ENCODE measurements around the gene CDH5.
"Not testable (repeated sequence)": the region's sequence is repeated elsewhere in the genome, so short reads cannot be mapped to it uniquely, and the experiment has no call there.

The CDH5 gene

DNA sequence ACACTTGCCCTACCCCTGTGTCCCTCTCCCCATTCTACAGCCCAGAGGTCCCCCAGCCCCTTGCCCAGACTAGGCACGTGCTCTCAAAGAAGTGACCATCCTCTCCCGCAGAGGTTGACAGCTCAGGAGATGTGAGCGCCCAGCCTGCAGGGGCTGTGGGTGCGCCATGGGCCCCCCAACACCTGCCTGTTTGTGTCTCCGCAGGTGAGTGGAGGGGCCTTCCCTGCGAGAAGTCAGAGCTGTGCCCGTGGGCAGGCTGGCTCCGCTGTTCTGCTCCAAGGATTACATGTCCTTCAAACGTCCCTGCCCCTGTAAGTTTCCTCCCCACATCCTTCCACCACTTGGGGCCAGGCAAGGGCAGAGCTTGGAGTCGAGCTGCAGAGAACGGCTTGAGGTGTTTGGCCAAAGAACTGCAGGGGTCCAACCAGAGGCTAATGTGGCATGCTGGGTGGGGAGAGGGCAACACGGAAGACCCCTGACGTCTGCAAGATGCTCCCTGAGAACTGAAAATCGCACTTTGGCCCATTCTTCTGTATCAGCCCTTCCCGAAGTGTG is 71.0 kb downstream of the CDH5 start:
- DNase-seq (ENCODE audit: low read depth in 2 of 2): no peak

DNA sequence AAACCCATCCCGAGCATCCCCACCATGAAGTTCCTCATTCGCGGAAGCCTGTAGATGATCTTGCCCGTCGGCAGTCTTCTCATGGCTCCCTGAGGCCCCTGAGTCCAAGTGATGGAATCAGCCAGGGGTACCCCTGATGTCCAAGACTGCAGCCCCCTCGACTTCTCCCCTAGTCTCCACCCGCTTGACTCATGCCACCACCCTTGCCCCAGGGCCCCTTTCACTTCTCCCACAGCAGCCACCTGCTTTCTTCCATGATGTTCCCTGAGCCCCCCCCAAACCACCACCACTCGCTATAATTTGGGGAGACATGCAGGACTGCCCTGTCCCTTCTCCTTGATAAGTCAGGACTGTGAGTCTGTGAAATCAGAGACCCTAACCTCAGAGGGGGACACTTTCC is 72.0 kb downstream of the CDH5 start:
- no peak for DNase-seq (ENCODE audit: low read depth in 2 of 2)

DNA sequence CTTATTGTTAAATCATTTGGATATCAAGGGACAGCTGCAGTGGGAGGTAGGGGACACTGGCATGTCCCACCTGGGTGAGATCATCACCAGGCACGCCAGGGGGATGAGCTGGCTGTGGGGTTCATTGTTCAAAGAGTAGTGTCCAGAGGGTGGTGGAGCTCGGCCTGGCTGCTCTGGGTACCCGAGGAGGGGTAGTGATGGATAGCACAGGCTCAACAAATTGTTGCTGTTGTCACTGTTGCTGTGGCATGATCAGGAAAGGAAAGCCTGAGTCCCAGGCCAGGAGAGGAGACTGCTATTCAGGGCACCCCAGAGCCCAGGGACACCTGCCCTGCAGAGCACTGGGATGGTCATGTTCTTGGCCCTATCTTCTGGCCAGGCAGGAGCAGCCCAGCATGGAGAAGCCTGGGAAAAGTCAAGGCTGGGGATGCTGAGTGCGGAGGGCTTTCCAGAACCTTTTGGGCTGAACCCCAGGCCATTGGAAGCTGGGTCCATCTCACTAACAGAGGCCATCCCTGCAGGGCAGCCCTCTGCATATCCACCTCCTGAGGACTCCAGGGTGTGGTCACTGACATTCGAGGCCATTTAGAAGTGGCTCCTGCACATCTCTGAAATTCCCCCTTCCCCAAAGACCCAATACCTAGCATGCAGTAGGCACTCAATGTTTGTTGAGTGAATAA is 72.7 kb downstream of the CDH5 start:
- no peak for DNase-seq (ENCODE audit: low read depth in 2 of 2)

DNA sequence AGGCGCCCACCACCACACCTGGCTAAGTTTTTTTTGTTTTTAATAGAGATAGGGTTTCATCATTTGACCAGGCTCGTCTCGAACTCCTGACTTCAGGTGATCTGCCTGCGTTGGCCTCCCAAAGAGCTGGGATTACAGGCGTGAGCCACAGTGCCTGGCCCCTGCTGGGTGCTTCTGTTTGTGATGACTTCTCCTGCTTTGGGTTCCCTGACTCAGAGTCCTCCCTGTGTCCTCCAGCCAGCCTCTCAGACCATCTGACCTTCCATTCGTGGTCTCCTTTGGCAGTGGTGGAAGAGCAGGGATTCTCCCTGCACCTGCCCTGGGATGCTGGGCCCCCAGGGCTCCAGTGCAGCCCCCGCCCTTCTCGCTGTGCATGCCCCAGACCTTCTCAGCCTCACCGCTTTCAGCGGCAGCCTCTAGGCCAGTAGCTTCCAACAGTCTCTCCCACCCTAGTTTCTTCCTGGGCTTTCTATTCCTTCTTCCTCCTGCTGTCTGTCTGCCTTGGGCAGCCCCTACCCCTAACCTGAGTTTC is 73.8 kb downstream of the CDH5 start:
- DNase-seq (ENCODE audit: low read depth in 2 of 2): no peak

DNA sequence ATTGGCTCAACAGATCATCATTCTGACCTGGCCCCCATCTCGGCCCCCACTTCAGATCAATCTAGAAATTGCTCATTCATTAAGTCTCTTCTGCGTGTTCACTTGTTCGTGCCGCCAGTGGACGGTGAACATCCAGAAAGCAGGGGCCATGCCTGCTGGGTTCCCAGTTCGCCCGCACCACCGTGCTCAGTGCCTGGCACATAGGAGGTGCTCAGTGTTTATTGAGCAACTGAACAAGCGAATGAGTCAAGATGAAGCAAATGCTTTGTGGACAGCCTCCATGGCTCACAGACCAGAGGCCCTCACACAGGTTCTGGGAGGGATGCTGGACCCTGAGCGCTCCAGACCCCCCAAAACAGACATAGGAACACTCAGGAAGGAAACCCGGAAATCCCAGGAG is 74.5 kb downstream of the CDH5 start:
- no peak for DNase-seq (ENCODE audit: low read depth in 2 of 2)

DNA sequence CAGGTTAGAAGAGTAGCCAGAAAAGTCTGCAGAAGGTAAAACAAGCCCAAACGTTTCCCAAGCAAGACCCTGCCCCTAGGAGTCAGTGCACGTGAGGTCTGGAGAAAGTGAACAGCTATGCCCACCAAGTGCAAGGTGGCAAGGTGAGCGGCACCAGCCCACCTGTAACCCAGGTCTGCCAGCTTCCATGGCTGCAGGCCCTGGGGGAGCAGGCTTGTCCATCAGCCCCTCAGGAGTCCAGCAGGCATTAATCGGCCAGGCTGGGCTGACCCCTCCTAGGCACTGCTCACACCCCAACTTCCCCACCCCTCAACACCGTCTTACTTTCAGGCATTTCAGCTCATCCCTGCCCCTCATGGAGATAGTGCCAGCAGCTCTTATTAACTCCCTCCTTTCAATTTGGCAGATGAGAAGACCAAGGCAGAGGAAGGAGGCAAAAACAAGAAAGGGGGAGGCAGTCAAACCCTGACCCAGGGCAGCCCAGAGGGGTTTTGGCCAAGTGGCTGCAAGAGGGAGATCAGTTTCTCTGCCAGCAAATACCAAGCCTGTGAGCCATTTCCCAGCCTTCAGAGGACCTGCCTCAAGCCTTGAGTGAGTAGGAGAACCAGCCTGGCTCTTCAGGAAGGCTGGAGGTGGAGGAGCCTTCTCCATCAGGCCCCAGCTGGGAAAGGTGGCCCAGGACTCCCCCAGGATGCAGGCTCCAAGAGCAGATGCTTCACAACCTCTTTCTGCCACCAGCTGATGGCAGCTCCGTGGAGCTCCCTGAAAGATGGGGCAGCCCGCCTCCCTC is 75.3 kb downstream of the CDH5 start:
- no peak for DNase-seq (ENCODE audit: low read depth in 2 of 2)

DNA sequence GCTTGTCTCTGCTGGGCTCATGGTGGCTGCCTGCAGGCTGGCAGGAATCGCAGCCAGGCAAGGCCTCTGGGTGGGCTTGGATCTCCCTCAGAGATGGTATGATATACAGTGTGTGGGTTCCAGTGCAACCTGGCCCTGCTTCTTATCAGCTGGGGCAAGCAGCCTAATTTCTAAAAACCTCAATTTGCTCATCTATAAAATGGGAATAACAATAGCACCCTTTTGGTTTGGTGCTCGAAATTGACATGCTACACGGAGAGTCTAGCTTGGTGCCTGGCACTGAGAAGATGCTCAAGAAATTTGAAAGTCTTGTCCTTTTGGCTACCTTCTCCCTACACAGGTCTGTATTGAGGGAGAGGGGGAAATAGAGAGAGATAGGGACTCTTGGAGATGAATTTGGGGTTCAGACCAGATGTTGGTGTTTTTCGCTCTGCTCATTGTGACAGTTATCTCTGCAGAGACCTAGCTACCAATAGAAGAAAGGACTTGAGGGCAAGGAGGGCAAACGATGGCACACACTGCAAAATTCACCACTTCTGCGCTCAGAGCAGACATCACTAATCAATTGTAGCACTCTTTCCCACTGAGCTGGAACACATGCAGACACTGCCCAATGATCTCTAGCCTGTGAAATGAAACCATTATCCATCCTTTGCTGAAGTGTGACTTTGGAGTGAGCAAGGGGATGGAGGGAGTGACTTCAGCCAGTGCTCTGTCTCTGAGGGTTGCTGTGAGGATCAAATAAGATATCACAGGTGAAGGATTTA is 76.2 kb downstream of the CDH5 start:
- no peak for DNase-seq (ENCODE audit: low read depth in 2 of 2)

DNA sequence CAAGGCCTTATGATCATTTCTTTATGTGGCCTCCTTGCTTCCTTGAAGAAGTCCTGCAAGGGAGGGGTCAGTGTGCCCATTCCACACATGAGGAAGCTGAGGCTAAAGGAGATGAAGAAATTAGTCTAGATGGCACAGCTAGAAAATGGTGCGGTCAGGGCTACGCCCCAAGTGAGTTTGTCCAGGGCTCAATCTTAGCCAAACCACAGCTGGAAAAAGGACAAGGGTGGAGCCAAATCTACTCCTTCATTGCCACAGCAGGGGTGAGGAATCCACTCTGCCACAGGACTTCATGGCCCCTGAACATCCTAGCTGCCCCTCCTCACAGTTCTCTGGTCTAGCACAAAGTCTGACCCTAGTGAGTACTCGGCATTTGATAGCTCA is 76.8 kb downstream of the CDH5 start:
- DNase-seq (ENCODE audit: low read depth in 2 of 2): no peak

DNA sequence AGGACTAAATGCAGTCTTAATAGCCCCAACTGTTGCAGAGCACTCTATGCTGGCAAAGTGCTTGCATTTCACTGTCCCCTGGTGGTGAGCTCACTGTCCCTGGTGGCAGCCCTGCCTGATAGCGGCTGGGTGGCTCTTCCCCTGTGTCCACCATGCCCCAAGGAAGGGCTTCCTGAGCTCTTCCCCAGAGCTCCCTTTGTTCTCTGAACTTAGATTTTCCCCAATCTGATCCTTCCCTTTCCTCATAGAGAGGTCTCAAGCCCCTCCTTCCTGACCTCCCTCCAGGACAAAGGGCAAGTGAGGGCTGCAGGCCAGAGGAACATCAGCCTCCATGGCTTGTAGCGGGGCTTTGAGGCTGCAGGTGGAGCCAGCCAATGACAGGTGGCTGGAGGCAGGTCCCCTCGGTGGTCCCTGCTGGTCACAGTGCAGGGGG is 77.6 kb downstream of the CDH5 start:
- no peak for DNase-seq (ENCODE audit: low read depth in 2 of 2)

DNA sequence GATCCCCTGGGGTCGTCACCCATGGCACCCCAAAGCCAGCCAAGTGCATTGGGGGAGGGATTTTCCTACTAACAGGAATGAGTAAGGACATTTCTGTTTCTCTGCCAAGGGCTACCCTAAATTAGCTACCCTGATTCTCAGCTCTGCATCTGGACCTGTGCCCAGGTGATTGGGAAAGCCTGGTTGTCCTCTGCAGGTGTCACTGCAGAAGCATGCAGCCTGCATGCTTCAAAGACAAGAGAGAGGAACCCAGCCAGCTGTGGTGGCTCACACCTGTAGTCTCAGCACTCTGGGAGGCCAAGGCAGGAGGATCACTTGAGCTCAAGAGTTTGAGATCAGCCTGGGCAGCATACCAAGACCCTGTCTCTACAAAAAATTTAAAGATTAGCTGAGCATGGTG is 80.2 kb downstream of the CDH5 start:
- DNase-seq (ENCODE audit: low read depth in 2 of 2): no peak

DNA sequence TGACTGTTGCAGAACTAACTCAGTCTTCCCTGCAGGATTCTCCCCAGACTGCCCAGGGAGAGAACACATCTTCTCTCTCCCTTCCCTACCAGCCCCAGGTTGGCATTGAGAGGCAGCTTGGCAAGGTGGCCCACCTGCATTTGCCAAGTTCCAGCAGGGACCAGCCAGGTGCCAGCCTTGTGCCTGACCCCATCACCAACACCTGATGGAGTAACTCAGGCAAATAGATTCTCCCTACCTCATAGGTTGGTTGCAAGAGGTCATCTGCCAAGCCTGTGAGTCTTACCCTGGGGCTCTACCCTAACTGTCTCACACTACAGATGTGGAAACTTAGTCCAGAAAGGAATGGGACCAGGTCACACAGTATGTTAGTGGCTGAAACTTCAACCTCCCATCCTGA is 81.0 kb downstream of the CDH5 start:
- DNase-seq (ENCODE audit: low read depth in 2 of 2): no peak

DNA sequence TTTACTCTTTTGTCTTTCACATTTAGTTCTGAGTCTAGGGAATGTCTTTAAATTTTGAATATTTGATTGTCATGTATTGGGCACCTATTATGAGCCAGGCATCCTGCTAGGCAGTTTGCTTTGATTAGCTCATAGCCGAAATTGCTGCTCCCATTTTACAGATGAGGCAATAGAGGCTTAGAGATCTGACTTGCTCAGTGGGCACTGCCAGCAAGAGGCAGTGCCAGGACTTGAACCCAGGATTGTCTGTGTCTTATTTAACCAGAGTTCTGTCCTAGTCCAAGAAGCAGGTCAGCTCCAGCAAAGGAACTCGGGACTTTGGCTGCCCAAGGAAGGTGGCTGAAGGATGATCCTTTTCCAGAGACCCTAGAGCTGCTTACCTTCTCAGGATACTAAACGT is 85.1 kb downstream of the CDH5 start:
- no peak for DNase-seq (ENCODE audit: low read depth in 2 of 2)

DNA sequence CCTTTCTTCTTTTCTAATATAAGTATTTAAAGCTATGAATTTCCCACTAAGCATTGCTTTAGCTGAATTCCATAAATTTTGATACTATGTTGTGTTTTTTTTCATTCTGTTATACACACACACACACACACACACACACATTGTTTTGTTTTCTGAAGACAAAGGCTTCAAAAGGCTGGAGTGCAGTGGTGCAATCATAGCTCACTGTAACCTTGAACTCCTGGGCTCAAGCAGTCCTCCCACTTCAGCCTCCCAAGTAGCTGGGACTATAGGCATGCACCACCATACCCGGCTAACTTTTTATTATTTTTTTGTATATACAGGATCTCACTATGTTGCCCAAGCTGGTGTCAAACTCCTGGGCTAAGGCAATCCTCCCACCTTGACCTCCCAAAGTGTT is 86.7 kb downstream of the CDH5 start:
- DNase-seq (ENCODE audit: low read depth in 2 of 2): not testable (repeated sequence)

All from stimulated activated CD8-positive, alpha-beta memory T cell treated with anti-CD3 and anti-CD28 coated beads, Interleukin-15, amount 100 ng/mL, for 48 hours (primary cell).